Trophoblast cell (in vitro differentiated cells and primary cell): ENCODE measurements around the gene FLYWCH1.

Experiments used
- DNase-seq, 2 donors: peaks; one replicate each; pipeline ENCODE4 v3.0.0-alpha.2; 2016
- H2AFZ ChIP-seq: 2 replicates; pipeline ENCODE4 v1.6.1; 2013; ENCODE audit warnings: low read length, moderate library complexity, mild to moderate bottlenecking; ENCODE audit not compliant: insufficient read depth, poor library complexity
- H2AK5ac ChIP-seq: 2 replicates; pipeline ENCODE4 v1.6.1; 2013; ENCODE audit warnings: mild to moderate bottlenecking, low read length
- H2BK120ac ChIP-seq: 2 replicates; pipeline ENCODE4 v1.6.1; 2013; ENCODE audit warnings: low read length, mild to moderate bottlenecking, moderate library complexity; ENCODE audit not compliant: insufficient read depth, poor library complexity
- H2BK12ac ChIP-seq: 2 replicates; pipeline ENCODE4 v1.6.1; 2013; ENCODE audit warnings: mild to moderate bottlenecking, low read length, moderate library complexity
- H2BK5ac ChIP-seq: 2 replicates; pipeline ENCODE4 v1.6.1; 2013; ENCODE audit warnings: low read length, low read depth, moderate library complexity, mild to moderate bottlenecking; ENCODE audit not compliant: poor library complexity
- H3K14ac ChIP-seq: 2 replicates; pipeline ENCODE4 v1.6.1; 2013; ENCODE audit warnings: mild to moderate bottlenecking, low read length
- H3K18ac ChIP-seq: 2 replicates; pipeline ENCODE4 v1.6.1; 2013; ENCODE audit warnings: mild to moderate bottlenecking, low read length
- H3K23ac ChIP-seq: 2 replicates; pipeline ENCODE4 v1.6.1; 2013; ENCODE audit warnings: low read length
- H3K27ac ChIP-seq: 2 replicates; pipeline ENCODE4 v1.5.1; 2013; ENCODE audit warnings: low read depth, mild to moderate bottlenecking, inconsistent platforms, low read length, moderate library complexity
- H3K27me3 ChIP-seq: 2 replicates; pipeline ENCODE4 v1.6.1; 2013; ENCODE audit warnings: inconsistent platforms, mild to moderate bottlenecking, low read length, moderate library complexity; ENCODE audit not compliant: insufficient read depth
- H3K36me3 ChIP-seq, 2 experiments: 1 replicate in 1 of 2; 2 replicates in 1 of 2; pipeline ENCODE4 v1.6.1; 2013; ENCODE audit warnings: low read length in 2 of 2, mild to moderate bottlenecking in 2 of 2, moderate library complexity in 1 of 2; ENCODE audit not compliant: insufficient read depth in 2 of 2, control insufficient read depth in 1 of 2
- H3K4ac ChIP-seq: 2 replicates; pipeline ENCODE4 v1.6.1; 2013; ENCODE audit warnings: low read depth, mild to moderate bottlenecking, low read length, moderate library complexity
- H3K4me1 ChIP-seq, 2 experiments: 1 replicate in 1 of 2; 2 replicates in 1 of 2; pipeline ENCODE4 v1.6.1; 2013; ENCODE audit warnings: low read length in 2 of 2, mild to moderate bottlenecking in 2 of 2, moderate library complexity in 1 of 2; ENCODE audit not compliant: insufficient read depth in 2 of 2, control insufficient read depth in 1 of 2
- H3K4me2 ChIP-seq: 2 replicates; pipeline ENCODE4 v1.6.1; 2013; ENCODE audit warnings: inconsistent platforms, mild to moderate bottlenecking, low read length, moderate library complexity
- H3K4me3 ChIP-seq: 2 replicates; pipeline ENCODE4 v1.5.1; 2013; ENCODE audit warnings: mild to moderate bottlenecking, low read depth, low read length, inconsistent platforms
- H3K79me1 ChIP-seq: one replicate; pipeline ENCODE4 v1.6.1; 2013; ENCODE audit warnings: low read length
- H3K79me2 ChIP-seq: 2 replicates; pipeline ENCODE4 v1.6.1; 2013; ENCODE audit warnings: low read length, mild to moderate bottlenecking; ENCODE audit not compliant: control insufficient read depth, insufficient read depth, poor library complexity
- H3K9ac ChIP-seq: 2 replicates; pipeline ENCODE4 v1.6.1; 2013; ENCODE audit warnings: mild to moderate bottlenecking, low read length
- H3K9me3 ChIP-seq: 2 replicates; pipeline ENCODE4 v1.6.1; 2013; ENCODE audit warnings: low read depth, mild to moderate bottlenecking, control low read depth, inconsistent platforms, low read length; ENCODE audit not compliant: insufficient read depth
- H4K12ac ChIP-seq: 2 replicates; pipeline ENCODE4 v1.6.1; 2013; ENCODE audit warnings: low read depth, mild to moderate bottlenecking, low read length, moderate library complexity
- H4K8ac ChIP-seq: 2 replicates; pipeline ENCODE4 v1.6.1; 2013; ENCODE audit warnings: low read depth, mild to moderate bottlenecking, low read length, moderate library complexity
- H4K91ac ChIP-seq: one replicate; pipeline ENCODE4 v1.6.1; 2013; ENCODE audit warnings: low read depth, mild to moderate bottlenecking, low read length, moderate library complexity
- WGBS: extraction: QIAGEN DNeasy Blood & Tissue Kit; methylation state at CpG from one replicate; pipeline ENCODE4 v1.1.7; 2013; ENCODE audit warnings: missing lambda C conversion rate; ENCODE audit not compliant: insufficient read length, insufficient coverage; ENCODE audit errors: extremely low coverage; 5-methylcytosine and 5-hydroxymethylcytosine counted together

The FLYWCH1 gene

DNA sequence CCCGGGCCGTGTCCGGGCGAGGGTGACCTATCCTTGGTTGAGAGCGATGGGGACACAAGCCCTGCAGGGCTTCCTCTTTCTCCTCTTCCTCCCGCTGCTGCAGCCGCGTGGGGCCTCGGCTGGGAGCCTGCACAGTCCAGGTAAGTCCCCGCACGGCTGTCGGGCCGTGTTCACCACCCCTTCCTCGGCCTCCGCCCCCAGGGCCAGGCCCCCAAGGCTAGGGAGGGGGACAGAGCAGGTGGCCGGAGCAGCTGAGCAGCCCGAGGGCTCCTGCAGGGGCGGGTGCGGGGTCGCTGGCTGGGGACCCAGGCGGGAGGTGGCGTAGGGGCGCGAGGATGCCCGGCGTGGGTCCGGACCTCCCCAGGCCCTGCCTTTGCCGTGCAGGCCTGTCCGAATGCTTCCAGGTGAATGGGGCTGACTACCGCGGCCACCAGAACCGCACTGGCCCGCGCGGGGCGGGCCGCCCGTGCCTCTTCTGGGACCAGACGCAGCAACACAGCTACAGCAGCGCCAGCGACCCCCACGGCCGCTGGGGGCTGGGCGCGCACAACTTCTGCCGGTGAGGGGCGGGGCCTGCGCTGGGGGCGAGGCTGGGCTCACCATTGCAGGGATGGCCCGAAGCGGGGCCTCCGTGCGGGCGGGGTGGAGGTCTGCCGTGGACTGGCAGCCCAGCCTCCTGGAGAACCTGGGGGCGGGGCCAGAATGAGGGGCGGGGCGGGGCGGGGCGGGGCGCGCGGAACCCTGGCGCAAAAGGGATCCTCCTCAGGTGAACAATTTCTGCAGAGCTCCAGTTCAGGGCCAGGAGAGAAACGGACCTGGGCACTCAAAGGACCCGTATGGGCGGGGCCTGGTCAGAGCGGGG, 53.0 kb downstream of the FLYWCH1 start:
- no peak overlapping the region for H3K9ac ChIP-seq
- H3K14ac ChIP-seq, result no peak overlapping the region
- peaks cover 3% of the 10 kb centered on the region for H3K27me3 ChIP-seq
- peak overlapping the region; percentile 64 for H3K4me3 ChIP-seq
- H2BK120ac ChIP-seq, result no peak overlapping the region
- H3K18ac ChIP-seq, result peak overlapping the region; percentile 19
- H2BK12ac ChIP-seq, result no peak overlapping the region
- peaks cover 5% of the 10 kb centered on the region for H3K79me1 ChIP-seq
- no peaks in the 10 kb centered on the region for H3K9me3 ChIP-seq
- peaks cover 12 to 25% of the 10 kb centered on the region in 2 experiments for H3K4me1 ChIP-seq
- no peak overlapping the region for H4K8ac ChIP-seq
- DNase-seq, result peak; percentile 65 to 75
- H3K4ac ChIP-seq, result no peak overlapping the region
- no peak overlapping the region for H3K23ac ChIP-seq
- peak overlapping the region; percentile 90 for H3K4me2 ChIP-seq
- peaks cover 2% of the 10 kb centered on the region for H3K79me2 ChIP-seq
- peak overlapping the region; percentile 14 for H4K91ac ChIP-seq
- H3K27ac ChIP-seq, result no peak overlapping the region
- H4K12ac ChIP-seq, result no peak overlapping the region
- H2BK5ac ChIP-seq, result no peak overlapping the region
- no CpG with 5 or more reads among the region's 68 CpGs for WGBS
- H2AK5ac ChIP-seq, result no peak overlapping the region
- peak overlapping the region; percentile 11 for H2AFZ ChIP-seq
- H3K36me3 ChIP-seq, result no peaks in the 10 kb centered on the region

DNA sequence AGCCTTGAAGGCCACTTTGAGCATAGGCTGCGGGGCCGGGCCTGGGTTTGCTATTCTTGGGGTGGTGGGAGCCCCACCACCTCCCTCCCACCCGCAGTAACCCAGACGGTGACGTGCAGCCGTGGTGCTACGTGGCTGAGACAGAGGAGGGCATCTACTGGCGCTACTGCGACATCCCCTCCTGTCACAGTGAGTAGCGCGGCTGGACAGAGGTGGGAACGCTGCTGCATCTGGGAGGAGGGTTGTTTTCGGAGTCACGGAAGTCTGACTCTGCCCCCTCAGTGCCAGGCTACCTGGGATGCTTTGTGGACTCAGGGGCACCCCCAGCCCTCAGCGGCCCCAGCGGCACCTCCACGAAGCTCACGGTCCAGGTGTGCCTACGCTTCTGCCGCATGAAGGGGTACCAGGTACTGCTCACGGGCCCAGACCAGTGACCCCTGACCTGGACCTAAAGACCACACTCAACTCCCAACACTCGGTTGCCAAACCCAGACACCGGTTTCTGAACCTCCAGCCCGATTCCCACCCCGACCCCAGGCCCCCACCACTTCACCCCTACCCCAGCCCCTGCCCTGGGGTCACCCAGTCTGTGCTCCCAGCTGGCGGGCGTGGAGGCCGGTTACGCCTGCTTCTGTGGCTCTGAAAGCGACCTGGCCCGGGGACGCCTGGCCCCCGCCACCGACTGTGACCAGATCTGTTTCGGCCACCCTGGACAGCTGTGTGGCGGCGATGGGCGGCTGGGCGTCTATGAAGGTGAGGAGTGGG, 54.5 kb downstream of the FLYWCH1 start:
- no peak overlapping the region for H2BK120ac ChIP-seq
- H4K91ac ChIP-seq, result no peak overlapping the region
- DNase-seq, result no peak
- no peak overlapping the region for H3K18ac ChIP-seq
- H4K8ac ChIP-seq, result no peak overlapping the region
- H3K4me2 ChIP-seq, result no peak overlapping the region
- no peak overlapping the region for H3K27ac ChIP-seq
- H3K23ac ChIP-seq, result no peak overlapping the region
- no peak overlapping the region for H3K9ac ChIP-seq
- no peaks in the 10 kb centered on the region for H3K9me3 ChIP-seq
- no peak overlapping the region for H2AFZ ChIP-seq
- H3K27me3 ChIP-seq, result peaks cover 3% of the 10 kb centered on the region
- no peak overlapping the region for H2BK5ac ChIP-seq
- H2BK12ac ChIP-seq, result no peak overlapping the region
- H3K36me3 ChIP-seq, result peaks cover 0 to 2% of the 10 kb centered on the region in 2 experiments
- peaks cover 20 to 37% of the 10 kb centered on the region in 2 experiments for H3K4me1 ChIP-seq
- peaks cover 2% of the 10 kb centered on the region for H3K79me2 ChIP-seq
- no CpG with 5 or more reads among the region's 39 CpGs for WGBS
- no peak overlapping the region for H3K4ac ChIP-seq
- no peak overlapping the region for H2AK5ac ChIP-seq
- H3K14ac ChIP-seq, result no peak overlapping the region
- H3K79me1 ChIP-seq, result peaks cover 7% of the 10 kb centered on the region
- no peak overlapping the region for H4K12ac ChIP-seq
- no peak overlapping the region for H3K4me3 ChIP-seq

DNA sequence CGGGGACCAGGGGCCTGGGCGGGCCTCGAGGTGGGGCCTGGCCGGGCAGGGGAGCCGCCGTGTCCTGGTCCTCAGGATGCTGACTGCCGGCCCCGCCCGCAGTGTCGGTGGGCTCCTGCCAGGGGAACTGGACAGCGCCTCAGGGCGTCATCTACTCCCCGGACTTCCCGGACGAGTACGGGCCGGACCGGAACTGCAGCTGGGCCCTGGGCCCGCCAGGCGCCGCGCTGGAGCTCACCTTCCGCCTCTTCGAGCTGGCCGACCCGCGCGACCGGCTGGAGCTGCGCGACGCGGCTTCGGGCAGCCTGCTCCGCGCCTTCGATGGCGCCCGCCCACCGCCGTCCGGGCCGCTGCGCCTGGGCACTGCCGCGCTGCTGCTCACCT, 55.1 kb downstream of the FLYWCH1 start:
- Histone ChIP-seq H3K9ac (no peak overlapping the region), H3K27ac (no peak overlapping the region), H4K91ac (no peak overlapping the region), H3K79me1 (peaks cover 7% of the 10 kb centered on the region), H3K9me3 (no peaks in the 10 kb centered on the region), H2AFZ (no peak overlapping the region), H3K36me3 (peaks cover 3 to 5% of the 10 kb centered on the region in 2 experiments), H3K4me3 (no peak overlapping the region), H3K4me2 (no peak overlapping the region), H3K79me2 (peaks cover 2% of the 10 kb centered on the region), H2BK5ac (no peak overlapping the region), H3K18ac (no peak overlapping the region), H4K8ac (no peak overlapping the region), H3K4ac (no peak overlapping the region), H3K23ac (no peak overlapping the region), H3K14ac (no peak overlapping the region), H4K12ac (no peak overlapping the region), H2BK120ac (no peak overlapping the region), H2BK12ac (no peak overlapping the region), H3K27me3 (peaks cover 3% of the 10 kb centered on the region), H2AK5ac (no peak overlapping the region), H3K4me1 (peaks cover 20 to 37% of the 10 kb centered on the region in 2 experiments)
- peak in 1 of 2 donors; percentile 36 for DNase-seq
- WGBS, result no CpG with 5 or more reads among the region's 46 CpGs

DNA sequence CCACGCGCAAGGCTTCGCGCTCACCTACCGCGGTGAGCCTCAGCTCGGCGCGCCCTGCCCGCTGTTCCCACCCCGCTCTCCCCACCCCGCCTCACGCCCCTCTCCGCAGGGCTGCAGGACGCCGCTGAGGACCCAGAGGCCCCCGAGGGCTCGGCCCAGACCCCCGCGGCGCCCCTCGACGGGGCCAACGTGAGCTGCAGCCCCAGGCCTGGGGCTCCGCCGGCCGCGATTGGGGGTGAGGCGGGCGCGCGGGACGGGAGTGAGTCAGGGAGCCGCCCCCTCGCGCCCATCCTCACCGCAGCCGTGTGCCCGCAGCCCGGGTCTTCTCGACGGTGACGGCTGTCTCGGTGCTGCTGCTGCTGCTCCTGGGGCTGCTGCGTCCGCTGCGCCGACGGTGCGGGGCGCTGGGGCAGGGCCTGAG, 55.5 kb downstream of the FLYWCH1 start:
- Histone ChIP-seq H2BK5ac (no peak overlapping the region), H3K4me3 (no peak overlapping the region), H4K8ac (no peak overlapping the region), H2BK120ac (no peak overlapping the region), H3K79me1 (peaks cover 7% of the 10 kb centered on the region), H3K4me2 (no peak overlapping the region), H3K9me3 (no peaks in the 10 kb centered on the region), H3K18ac (no peak overlapping the region), H2BK12ac (no peak overlapping the region), H4K91ac (no peak overlapping the region), H3K14ac (no peak overlapping the region), H3K9ac (no peak overlapping the region), H2AFZ (no peak overlapping the region), H3K23ac (no peak overlapping the region), H3K4me1 (peaks cover 20 to 37% of the 10 kb centered on the region in 2 experiments), H3K79me2 (peaks cover 2% of the 10 kb centered on the region), H3K27me3 (peaks cover 3% of the 10 kb centered on the region), H3K4ac (no peak overlapping the region), H4K12ac (no peak overlapping the region), H3K36me3 (peaks cover 7 to 9% of the 10 kb centered on the region in 2 experiments), H3K27ac (no peak overlapping the region), H2AK5ac (no peak overlapping the region)
- no peak for DNase-seq
- no CpG with 5 or more reads among the region's 51 CpGs for WGBS
